GM12865 (cell line): ENCODE measurements around the gene TMEM139.

Source experiments
- DNase-seq: peaks from one replicate; pipeline ENCODE4 v3.0.0; 2010; ENCODE audit warnings: low read depth
- H3K4me3 ChIP-seq: 2 replicates; pipeline ENCODE4 v1.5.1; 2011; ENCODE audit warnings: mild to moderate bottlenecking, low read depth, low read length, control low read depth
- TF ChIP-seq, protein P1 (sequence below): IDR thresholded peaks from 2 replicates; pipeline ENCODE4 v1.5.1; 2011; ENCODE audit warnings: low read length, control low read depth, low read depth, inconsistent platforms; ENCODE audit not compliant: insufficient read depth; ENCODE audit errors: missing control alignments

Gene TMEM139

GRCh38 chr7:143329471-143330170, 44.9 kb downstream of the TMEM139 start:
- no peak overlapping the region for H3K4me3 ChIP-seq
- DNase-seq = no peak
- TF ChIP-seq, protein P1, sequence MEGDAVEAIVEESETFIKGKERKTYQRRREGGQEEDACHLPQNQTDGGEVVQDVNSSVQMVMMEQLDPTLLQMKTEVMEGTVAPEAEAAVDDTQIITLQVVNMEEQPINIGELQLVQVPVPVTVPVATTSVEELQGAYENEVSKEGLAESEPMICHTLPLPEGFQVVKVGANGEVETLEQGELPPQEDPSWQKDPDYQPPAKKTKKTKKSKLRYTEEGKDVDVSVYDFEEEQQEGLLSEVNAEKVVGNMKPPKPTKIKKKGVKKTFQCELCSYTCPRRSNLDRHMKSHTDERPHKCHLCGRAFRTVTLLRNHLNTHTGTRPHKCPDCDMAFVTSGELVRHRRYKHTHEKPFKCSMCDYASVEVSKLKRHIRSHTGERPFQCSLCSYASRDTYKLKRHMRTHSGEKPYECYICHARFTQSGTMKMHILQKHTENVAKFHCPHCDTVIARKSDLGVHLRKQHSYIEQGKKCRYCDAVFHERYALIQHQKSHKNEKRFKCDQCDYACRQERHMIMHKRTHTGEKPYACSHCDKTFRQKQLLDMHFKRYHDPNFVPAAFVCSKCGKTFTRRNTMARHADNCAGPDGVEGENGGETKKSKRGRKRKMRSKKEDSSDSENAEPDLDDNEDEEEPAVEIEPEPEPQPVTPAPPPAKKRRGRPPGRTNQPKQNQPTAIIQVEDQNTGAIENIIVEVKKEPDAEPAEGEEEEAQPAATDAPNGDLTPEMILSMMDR = peak; percentile 6

GRCh38 chr7:143331179-143331801, 46.5 kb downstream of the TMEM139 start:
- no peak for DNase-seq
- TF ChIP-seq, protein P1 = no peak
- no peak overlapping the region for H3K4me3 ChIP-seq

- TF ChIP-seq, protein P1 = no peak
- no peak overlapping the region for H3K4me3 ChIP-seq
- no peak for DNase-seq
Observed at GRCh38 chr7:143334244-143334643, 49.5 kb downstream of the TMEM139 start.

DNA sequence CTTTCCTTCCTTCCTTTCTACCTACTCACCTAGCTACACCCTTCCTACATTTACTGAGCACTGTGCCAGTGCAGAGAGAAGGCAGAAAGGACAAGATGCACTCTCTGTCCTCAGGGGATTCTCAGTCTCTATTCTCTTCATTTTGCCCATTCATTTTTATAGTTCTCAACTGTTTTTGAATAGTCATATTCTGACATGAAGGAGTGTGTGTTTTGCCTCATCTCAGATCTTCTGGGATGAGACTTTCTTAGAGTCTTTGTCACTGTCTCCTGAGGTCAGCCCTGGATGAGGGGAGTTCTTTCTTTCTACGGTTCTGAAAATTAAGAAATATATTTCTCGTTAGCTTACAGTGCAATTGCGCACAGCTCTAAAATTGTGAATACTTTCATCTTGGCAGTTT, 52.5 kb downstream of the TMEM139 start:
- TF ChIP-seq, protein P1 = no peak
- no peak overlapping the region for H3K4me3 ChIP-seq
- DNase-seq = no peak
